Glutamatergic neuron (in vitro differentiated cells): Measurements from ENCODE around the gene KANTR. TPM values are rescaled to one million over a fixed set of nuclear protein-coding genes. Genes with fewer than 3 reads are reported as not detected.

Source experiments
- DNase-seq: peaks from one replicate; pipeline ENCODE4 v3.0.0; 2022
- H3K27ac Mint-ChIP-seq: one replicate; pipeline ENCODE4 v1.8.0; 2020; ENCODE audit warnings: mild to moderate bottlenecking, mixed read lengths, inconsistent platforms; ENCODE audit not compliant: unreplicated experiment
- H3K27me3 Mint-ChIP-seq: one replicate; pipeline ENCODE4 v1.8.0; 2020; ENCODE audit warnings: mild to moderate bottlenecking, moderate library complexity, mixed read lengths, inconsistent platforms; ENCODE audit not compliant: unreplicated experiment
- H3K36me3 Mint-ChIP-seq: one replicate; pipeline ENCODE4 v1.8.0; 2020; ENCODE audit warnings: mild to moderate bottlenecking, mixed read lengths, inconsistent platforms; ENCODE audit not compliant: unreplicated experiment
- H3K4me1 Mint-ChIP-seq: one replicate; pipeline ENCODE4 v1.8.0; 2020; ENCODE audit warnings: mild to moderate bottlenecking, low read depth, mixed read lengths, inconsistent platforms; ENCODE audit not compliant: unreplicated experiment
- H3K4me3 Mint-ChIP-seq: one replicate; pipeline ENCODE4 v1.8.0; 2020; ENCODE audit warnings: mild to moderate bottlenecking, mixed read lengths, inconsistent platforms; ENCODE audit not compliant: unreplicated experiment
- H3K9me3 Mint-ChIP-seq: one replicate; pipeline ENCODE4 v1.8.0; 2020; ENCODE audit warnings: mild to moderate bottlenecking, moderate library complexity, mixed read lengths, inconsistent platforms; ENCODE audit not compliant: unreplicated experiment
- CTCF ChIP-seq: fragments of 200-600 bp; sonication (generic); IDR thresholded peaks from one replicate; pipeline ENCODE4 v1.5.0; 2021; ENCODE audit not compliant: partially characterized antibody, unreplicated experiment
- total RNA-seq: library from RNA; stranded (reverse); fragmentation: NEBNext Ultra II Directional; extraction: Animal tissue kit (Norgen Biotek cat#: 25700); gene quantifications from one replicate; pipeline ENCODE4 v1.2.1, GENCODE V29; 2021; ENCODE audit not compliant: unreplicated experiment

KANTR gene
- total RNA-seq, 1 donor from 2014 or later = 20.0 TPM

GRCh38 chrX:53125506-53125905, 31.6 kb downstream of the KANTR start:
- peaks cover 2% of the 10 kb centered on the region for H3K27me3 Mint-ChIP-seq
- no peak overlapping the region for H3K27ac Mint-ChIP-seq

GRCh38 chrX:53126377-53126776, 32.4 kb downstream of the KANTR start:
- Mint-ChIP-seq H3K27me3 (peaks cover 2% of the 10 kb centered on the region), H3K36me3 (peaks cover 5% of the 10 kb centered on the region), H3K27ac (no peak overlapping the region), H3K4me3 (no peak overlapping the region), H3K9me3 (peaks cover 4% of the 10 kb centered on the region), H3K4me1 (no peaks in the 10 kb centered on the region)
- no peak for DNase-seq
- TF ChIP-seq CTCF = no peak

More at GRCh38 chrX:53125506-53125905, 31.6 kb downstream of the KANTR start:
- Mint-ChIP-seq H3K36me3 (peaks cover 5% of the 10 kb centered on the region), H3K4me1 (no peaks in the 10 kb centered on the region), H3K4me3 (no peak overlapping the region), H3K9me3 (peaks cover 4% of the 10 kb centered on the region)
- no peak for DNase-seq
- TF ChIP-seq CTCF = no peak

- TF ChIP-seq CTCF = no peak
- no peak for DNase-seq
- H3K4me1 Mint-ChIP-seq = no peaks in the 10 kb centered on the region
- H3K27ac Mint-ChIP-seq = no peak overlapping the region
- H3K9me3 Mint-ChIP-seq = peaks cover 8% of the 10 kb centered on the region
- no peak overlapping the region for H3K4me3 Mint-ChIP-seq
- peaks cover 2% of the 10 kb centered on the region for H3K27me3 Mint-ChIP-seq
- peaks cover 5% of the 10 kb centered on the region for H3K36me3 Mint-ChIP-seq
These were observed 34.3 kb downstream of the KANTR start for GRCh38 chrX:53128097-53128749.

GRCh38 chrX:53133400-53133799, 39.5 kb downstream of the KANTR start:
- no peak overlapping the region for H3K4me3 Mint-ChIP-seq
- H3K27me3 Mint-ChIP-seq = no peaks in the 10 kb centered on the region
- no peak for TF ChIP-seq CTCF
- H3K9me3 Mint-ChIP-seq = peaks cover 6% of the 10 kb centered on the region
- H3K27ac Mint-ChIP-seq = peak overlapping the region; percentile 48
- no peaks in the 10 kb centered on the region for H3K4me1 Mint-ChIP-seq
- no peak for DNase-seq
- H3K36me3 Mint-ChIP-seq = no peaks in the 10 kb centered on the region

- H3K36me3 Mint-ChIP-seq = no peaks in the 10 kb centered on the region
- no peaks in the 10 kb centered on the region for H3K4me1 Mint-ChIP-seq
- TF ChIP-seq CTCF = no peak
- H3K9me3 Mint-ChIP-seq = peaks cover 6% of the 10 kb centered on the region
- no peak overlapping the region for H3K27ac Mint-ChIP-seq
- H3K4me3 Mint-ChIP-seq = no peak overlapping the region
- no peak for DNase-seq
- H3K27me3 Mint-ChIP-seq = no peaks in the 10 kb centered on the region
These were observed 41.6 kb downstream of the KANTR start for GRCh38 chrX:53135581-53135980.
